Loucy (cell line): ENCODE results near the gene SMARCAL1.

Experiments
- EZH2phosphoT487 ChIP-seq: fragments of 200-600 bp; IDR thresholded peaks from 2 replicates; pipeline ENCODE4 v1.6.1; 2018; ENCODE audit warnings: antibody characterized with exemption, mild to moderate bottlenecking, moderate library complexity, borderline replicate concordance
- TF ChIP-seq, protein P1 (sequence below): fragments of 200-600 bp; sonication (generic); conservative IDR thresholded peaks from 2 replicates; pipeline ENCODE4 v1.5.1; 2014; ENCODE audit warnings: mild to moderate bottlenecking, antibody characterized with exemption, low read length

DNA sequence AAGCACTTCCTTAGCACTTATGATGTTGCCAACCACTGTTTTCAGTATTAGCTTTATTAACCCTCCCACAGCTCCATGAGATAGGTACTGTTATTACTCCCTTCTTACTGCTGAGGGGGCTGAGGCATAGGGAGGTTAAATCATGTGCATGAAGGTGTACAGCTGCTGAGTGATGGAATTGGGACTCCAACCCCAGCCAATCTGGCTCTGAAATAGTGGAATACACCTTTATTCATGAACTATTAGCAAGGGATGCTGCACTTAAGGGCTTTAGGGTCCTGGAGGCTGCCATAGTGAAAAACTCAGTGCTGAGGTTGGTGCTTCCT is 19.2 kb downstream of the SMARCAL1 start:
- TF ChIP-seq, protein P1, sequence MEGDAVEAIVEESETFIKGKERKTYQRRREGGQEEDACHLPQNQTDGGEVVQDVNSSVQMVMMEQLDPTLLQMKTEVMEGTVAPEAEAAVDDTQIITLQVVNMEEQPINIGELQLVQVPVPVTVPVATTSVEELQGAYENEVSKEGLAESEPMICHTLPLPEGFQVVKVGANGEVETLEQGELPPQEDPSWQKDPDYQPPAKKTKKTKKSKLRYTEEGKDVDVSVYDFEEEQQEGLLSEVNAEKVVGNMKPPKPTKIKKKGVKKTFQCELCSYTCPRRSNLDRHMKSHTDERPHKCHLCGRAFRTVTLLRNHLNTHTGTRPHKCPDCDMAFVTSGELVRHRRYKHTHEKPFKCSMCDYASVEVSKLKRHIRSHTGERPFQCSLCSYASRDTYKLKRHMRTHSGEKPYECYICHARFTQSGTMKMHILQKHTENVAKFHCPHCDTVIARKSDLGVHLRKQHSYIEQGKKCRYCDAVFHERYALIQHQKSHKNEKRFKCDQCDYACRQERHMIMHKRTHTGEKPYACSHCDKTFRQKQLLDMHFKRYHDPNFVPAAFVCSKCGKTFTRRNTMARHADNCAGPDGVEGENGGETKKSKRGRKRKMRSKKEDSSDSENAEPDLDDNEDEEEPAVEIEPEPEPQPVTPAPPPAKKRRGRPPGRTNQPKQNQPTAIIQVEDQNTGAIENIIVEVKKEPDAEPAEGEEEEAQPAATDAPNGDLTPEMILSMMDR: no peak
- no peak for TF ChIP-seq EZH2phosphoT487
